Measurements from ENCODE around the gene CCDC142.

CCDC142 gene

DNA sequence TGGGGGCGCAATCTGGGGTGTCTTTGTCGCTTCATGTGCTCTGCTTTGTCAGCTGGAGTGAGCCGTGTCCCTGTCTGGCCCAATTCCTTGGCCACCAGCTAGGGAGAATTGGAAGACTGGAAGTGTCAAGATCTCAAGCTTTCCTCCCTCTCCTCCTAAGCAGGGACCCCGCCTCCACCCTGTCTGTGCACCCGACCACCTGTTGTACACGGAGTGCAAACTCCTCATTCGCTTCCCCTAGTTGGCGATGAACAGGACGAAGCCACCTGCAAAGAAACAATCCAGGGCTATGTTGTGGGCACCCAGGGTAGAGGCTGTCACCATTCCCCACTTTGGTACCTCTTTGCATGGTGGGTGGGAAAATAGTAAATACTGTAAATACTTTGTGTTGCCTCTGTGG lies 44.9 kb upstream of the CCDC142 start:
- no peak overlapping the region for H2BK120ac ChIP-seq (ENCODE audit: low read depth, low read length)
- no peak for DNase-seq
- no peaks in the 10 kb centered on the region for H3K9me3 ChIP-seq (ENCODE audit: control insufficient read depth, low read length)
- no peak overlapping the region for H3K23ac ChIP-seq (ENCODE audit: low read length in 2 of 2)
- no peak overlapping the region for H2BK5ac ChIP-seq (ENCODE audit: low read depth, low read length, poor library complexity, severe bottlenecking)
- H3K4ac ChIP-seq (ENCODE audit: low read depth in 1 of 2, low read length in 2 of 2), result no peak overlapping the region
- no peak overlapping the region for H3K14ac ChIP-seq (ENCODE audit: low read length in 2 of 2)
- H2AFZ ChIP-seq (ENCODE audit: low read depth, low read length), result no peak overlapping the region
- WGBS, result 98% methylated on average over 9 of the region's 9 CpGs
- H3K27me3 ChIP-seq (ENCODE audit: control insufficient read depth in 1 of 2, insufficient read depth in 1 of 2, low read length in 2 of 2), result peaks cover 4 to 5% of the 10 kb centered on the region in 2 experiments
- no peak overlapping the region for H2BK15ac ChIP-seq (ENCODE audit: low read depth, poor library complexity, severe bottlenecking)
- H3K36me3 ChIP-seq (ENCODE audit: control insufficient read depth in 1 of 2, insufficient read depth in 2 of 2, low read depth in 1 of 2, low read length in 2 of 2), result peaks cover 34 to 52% of the 10 kb centered on the region in 2 experiments
- H2AK5ac ChIP-seq (ENCODE audit: low read length, severe bottlenecking), result no peak overlapping the region
- H3K9ac ChIP-seq (ENCODE audit: low read length), result peak overlapping the region; percentile 98
- no peak overlapping the region for H2BK12ac ChIP-seq (ENCODE audit: low read length in 2 of 2)
- no peak overlapping the region for H3K27ac ChIP-seq (ENCODE audit: low read length, poor library complexity, severe bottlenecking)
- peaks cover 29% of the 10 kb centered on the region for H3K79me1 ChIP-seq (replicated peaks; ENCODE audit: low read length, poor library complexity, severe bottlenecking)
- peaks cover 17% of the 10 kb centered on the region for H3K4me1 ChIP-seq (ENCODE audit: control insufficient read depth, insufficient read depth, low read depth, low read length)
- no peak overlapping the region for H3K18ac ChIP-seq (ENCODE audit: low read depth in 1 of 2, low read length in 2 of 2)
- no peak overlapping the region for H3K4me3 ChIP-seq (ENCODE audit: insufficient read depth in 1 of 2, low read depth in 1 of 2, low read length in 2 of 2)
- no peak overlapping the region for H4K91ac ChIP-seq (ENCODE audit: low read length)
- no peak overlapping the region for H4K8ac ChIP-seq (ENCODE audit: low read length)
- H3K4me2 ChIP-seq (ENCODE audit: low read length, poor library complexity, severe bottlenecking), result no peak overlapping the region

GRCh38 chr2:74526649-74527230 lies 43.9 kb upstream of the CCDC142 start:
- no peak overlapping the region for H2BK5ac ChIP-seq (ENCODE audit: low read depth, low read length, poor library complexity, severe bottlenecking)
- no peak overlapping the region for H3K9ac ChIP-seq (ENCODE audit: low read length)
- H3K23ac ChIP-seq (ENCODE audit: low read length in 2 of 2), result no peak overlapping the region
- H2BK120ac ChIP-seq (ENCODE audit: low read depth, low read length), result no peak overlapping the region
- WGBS, result 96% methylated on average over 9 of the region's 11 CpGs
- no peak overlapping the region for H3K4me2 ChIP-seq (ENCODE audit: low read length, poor library complexity, severe bottlenecking)
- H3K27me3 ChIP-seq (ENCODE audit: control insufficient read depth in 1 of 2, insufficient read depth in 1 of 2, low read length in 2 of 2), result peaks cover 11 to 15% of the 10 kb centered on the region in 2 experiments
- H3K27ac ChIP-seq (ENCODE audit: low read length, poor library complexity, severe bottlenecking), result no peak overlapping the region
- no peak overlapping the region for H2BK15ac ChIP-seq (ENCODE audit: low read depth, poor library complexity, severe bottlenecking)
- no peak overlapping the region for H3K4me3 ChIP-seq (ENCODE audit: insufficient read depth in 1 of 2, low read depth in 1 of 2, low read length in 2 of 2)
- H2BK12ac ChIP-seq (ENCODE audit: low read length in 2 of 2), result no peak overlapping the region
- peaks cover 30 to 42% of the 10 kb centered on the region in 2 experiments for H3K36me3 ChIP-seq (ENCODE audit: control insufficient read depth in 1 of 2, insufficient read depth in 2 of 2, low read depth in 1 of 2, low read length in 2 of 2)
- H2AK5ac ChIP-seq (ENCODE audit: low read length, severe bottlenecking), result no peak overlapping the region
- H3K4me1 ChIP-seq (ENCODE audit: control insufficient read depth, insufficient read depth, low read depth, low read length), result peaks cover 17% of the 10 kb centered on the region
- no peak overlapping the region for H3K14ac ChIP-seq (ENCODE audit: low read length in 2 of 2)
- no peak overlapping the region for H4K91ac ChIP-seq (ENCODE audit: low read length)
- H3K18ac ChIP-seq (ENCODE audit: low read depth in 1 of 2, low read length in 2 of 2), result no peak overlapping the region
- peaks cover 27% of the 10 kb centered on the region for H3K79me1 ChIP-seq (replicated peaks; ENCODE audit: low read length, poor library complexity, severe bottlenecking)
- no peak for DNase-seq
- H4K8ac ChIP-seq (ENCODE audit: low read length), result no peak overlapping the region
- H2AFZ ChIP-seq (ENCODE audit: low read depth, low read length), result no peak overlapping the region
- H3K4ac ChIP-seq (ENCODE audit: low read depth in 1 of 2, low read length in 2 of 2), result no peak overlapping the region
- H3K9me3 ChIP-seq (ENCODE audit: control insufficient read depth, low read length), result no peaks in the 10 kb centered on the region

- no peaks in the 10 kb centered on the region for H3K9me3 ChIP-seq (ENCODE audit: control insufficient read depth, low read length)
- no peak within 1 kb of the TSS for H3K14ac ChIP-seq (ENCODE audit: low read length in 2 of 2)
- H4K8ac ChIP-seq (ENCODE audit: low read length), result no peak within 1 kb of the TSS
- H2BK15ac ChIP-seq (ENCODE audit: low read depth, poor library complexity, severe bottlenecking), result no peak within 1 kb of the TSS
- H2AK5ac ChIP-seq (ENCODE audit: low read length, severe bottlenecking), result no peak within 1 kb of the TSS
- no peak within 1 kb of the TSS for H3K4me3 ChIP-seq (ENCODE audit: insufficient read depth in 1 of 2, low read depth in 1 of 2, low read length in 2 of 2)
- H3K23ac ChIP-seq (ENCODE audit: low read length in 2 of 2), result no peak within 1 kb of the TSS
- H3K4me2 ChIP-seq (ENCODE audit: low read length, poor library complexity, severe bottlenecking), result no peak within 1 kb of the TSS
- no peak within 1 kb of the TSS for H3K4ac ChIP-seq (ENCODE audit: low read depth in 1 of 2, low read length in 2 of 2)
- H2BK12ac ChIP-seq (ENCODE audit: low read length in 2 of 2), result no peak within 1 kb of the TSS
- no peak within 1 kb of the TSS for H2AFZ ChIP-seq (ENCODE audit: low read depth, low read length)
- H3K27me3 ChIP-seq (ENCODE audit: control insufficient read depth in 1 of 2, insufficient read depth in 1 of 2, low read length in 2 of 2), result peaks cover 14 to 23% of the 10 kb centered on the region in 2 experiments
- H3K79me1 ChIP-seq (replicated peaks; ENCODE audit: low read length, poor library complexity, severe bottlenecking), result peaks cover 22% of the 10 kb centered on the region
- no peak within 1 kb of the TSS for H3K27ac ChIP-seq (ENCODE audit: low read length, poor library complexity, severe bottlenecking)
- WGBS, result 92% methylated on average over 8 of the region's 11 CpGs
- peaks cover 17% of the 10 kb centered on the region for H3K4me1 ChIP-seq (ENCODE audit: control insufficient read depth, insufficient read depth, low read depth, low read length)
- H3K18ac ChIP-seq (ENCODE audit: low read depth in 1 of 2, low read length in 2 of 2), result no peak within 1 kb of the TSS
- H2BK5ac ChIP-seq (ENCODE audit: low read depth, low read length, poor library complexity, severe bottlenecking), result no peak within 1 kb of the TSS
- no peak within 1 kb of the TSS for H4K91ac ChIP-seq (ENCODE audit: low read length)
- H3K9ac ChIP-seq (ENCODE audit: low read length), result no peak within 1 kb of the TSS
- H3K36me3 ChIP-seq (ENCODE audit: control insufficient read depth in 1 of 2, insufficient read depth in 2 of 2, low read depth in 1 of 2, low read length in 2 of 2), result peaks cover 30 to 35% of the 10 kb centered on the region in 2 experiments
- H2BK120ac ChIP-seq (ENCODE audit: low read depth, low read length), result no peak within 1 kb of the TSS
- DNase-seq, result no peak
Observed at GRCh38 chr2:74525717-74526648, 43.2 kb upstream of the CCDC142 start, which contains the start of gene DQX1. DQX1 (minus strand) TSS chr2:74526231; CDS start chr2:74525729, 502 bp downstream.
